GM06990 (cell line): Measurements from ENCODE around the gene DMTF1.
A peak's percentile ranks its signal among the peaks of the same experiment; 100 is the strongest.

Experiments used
- DNase-seq: peaks from one replicate; pipeline ENCODE4 v3.0.0-alpha.2; 2011; ENCODE audit not compliant: insufficient read length; ENCODE audit errors: extremely low read depth
- H3K27me3 ChIP-seq: replicated peaks from 2 replicates; pipeline ENCODE4 v1.6.0; 2011; ENCODE audit warnings: low read length; ENCODE audit not compliant: control insufficient read depth, insufficient read depth
- H3K36me3 ChIP-seq: 2 replicates; pipeline ENCODE4 v1.5.1; 2011; ENCODE audit warnings: low read length; ENCODE audit not compliant: control insufficient read depth, insufficient read depth
- H3K4me3 ChIP-seq: replicated peaks from 2 replicates; pipeline ENCODE4 v1.5.1; 2011; ENCODE audit warnings: low read depth, mild to moderate bottlenecking, control low read depth, low read length
- TF ChIP-seq, protein P1 (sequence below): IDR thresholded peaks from 2 replicates; pipeline ENCODE4 v1.5.1; 2011; ENCODE audit warnings: low read length, control low read depth, mild to moderate bottlenecking, inconsistent platforms; ENCODE audit not compliant: insufficient read depth, poor library complexity, severe bottlenecking

The DMTF1 gene

DNA sequence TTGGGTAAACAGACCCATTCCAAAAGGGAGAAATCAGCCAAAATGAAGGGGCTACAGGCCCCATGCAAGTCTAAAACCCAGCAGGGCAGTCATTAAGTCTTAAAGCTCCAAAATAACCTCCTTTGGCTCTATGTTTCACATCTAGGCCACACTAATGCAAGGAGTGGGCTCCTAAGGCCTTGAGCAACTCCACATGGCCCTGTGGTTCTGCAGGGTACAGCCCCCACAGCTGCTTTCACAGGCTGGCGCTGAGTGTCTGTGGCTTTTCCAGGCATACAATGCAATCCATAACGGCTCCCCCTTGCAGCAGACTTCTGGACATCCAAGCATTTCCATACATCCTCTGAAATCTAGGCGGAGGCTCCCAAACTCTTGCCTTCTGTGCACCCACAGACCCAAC is 58.3 kb downstream of the DMTF1 start:
- no peaks in the 10 kb centered on the region for H3K27me3 ChIP-seq
- no peak for DNase-seq
- H3K36me3 ChIP-seq: peaks cover 24% of the 10 kb centered on the region
- H3K4me3 ChIP-seq: no peak overlapping the region
- TF ChIP-seq, protein P1, sequence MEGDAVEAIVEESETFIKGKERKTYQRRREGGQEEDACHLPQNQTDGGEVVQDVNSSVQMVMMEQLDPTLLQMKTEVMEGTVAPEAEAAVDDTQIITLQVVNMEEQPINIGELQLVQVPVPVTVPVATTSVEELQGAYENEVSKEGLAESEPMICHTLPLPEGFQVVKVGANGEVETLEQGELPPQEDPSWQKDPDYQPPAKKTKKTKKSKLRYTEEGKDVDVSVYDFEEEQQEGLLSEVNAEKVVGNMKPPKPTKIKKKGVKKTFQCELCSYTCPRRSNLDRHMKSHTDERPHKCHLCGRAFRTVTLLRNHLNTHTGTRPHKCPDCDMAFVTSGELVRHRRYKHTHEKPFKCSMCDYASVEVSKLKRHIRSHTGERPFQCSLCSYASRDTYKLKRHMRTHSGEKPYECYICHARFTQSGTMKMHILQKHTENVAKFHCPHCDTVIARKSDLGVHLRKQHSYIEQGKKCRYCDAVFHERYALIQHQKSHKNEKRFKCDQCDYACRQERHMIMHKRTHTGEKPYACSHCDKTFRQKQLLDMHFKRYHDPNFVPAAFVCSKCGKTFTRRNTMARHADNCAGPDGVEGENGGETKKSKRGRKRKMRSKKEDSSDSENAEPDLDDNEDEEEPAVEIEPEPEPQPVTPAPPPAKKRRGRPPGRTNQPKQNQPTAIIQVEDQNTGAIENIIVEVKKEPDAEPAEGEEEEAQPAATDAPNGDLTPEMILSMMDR: no peak

DNA sequence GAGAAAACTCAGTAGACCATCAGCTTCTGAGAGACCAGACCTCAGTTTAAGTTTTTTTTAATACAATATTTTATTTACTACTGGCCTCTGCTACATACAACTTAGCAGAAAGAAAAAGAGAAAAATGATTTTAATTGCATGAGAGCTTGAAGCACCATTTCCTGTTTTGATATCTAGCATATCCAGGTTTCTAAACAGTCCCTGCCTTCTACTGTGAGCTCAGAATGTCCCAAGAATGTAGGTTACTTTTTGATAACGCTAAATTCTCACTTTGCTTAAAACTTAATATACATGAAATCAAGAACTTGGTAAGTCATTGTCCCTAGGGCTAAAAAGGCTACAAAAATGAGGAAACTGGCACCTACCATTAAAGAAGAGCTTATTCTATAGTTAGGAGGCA is 60.2 kb downstream of the DMTF1 start:
- peaks cover 18% of the 10 kb centered on the region for H3K36me3 ChIP-seq
- TF ChIP-seq, protein P1: no peak
- DNase-seq: no peak

DNA sequence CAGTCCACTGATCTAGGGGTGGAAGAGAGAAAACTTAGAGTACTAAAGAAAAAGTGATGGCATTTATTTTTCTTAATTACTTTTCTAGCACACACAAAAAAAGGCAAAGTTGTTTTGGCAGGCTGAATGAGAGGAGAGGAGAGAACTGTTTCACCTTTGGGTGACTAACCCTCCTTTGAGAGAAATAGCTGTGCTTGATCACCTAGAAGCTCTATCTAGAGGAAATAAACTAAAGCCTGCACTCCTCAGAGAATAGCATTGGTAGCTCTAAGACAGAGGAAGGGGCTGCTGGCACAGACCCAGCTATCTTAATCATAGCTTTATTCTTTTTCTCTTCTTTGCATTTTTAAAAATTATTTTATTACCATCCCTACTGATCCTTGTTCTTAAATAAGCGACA is 61.0 kb downstream of the DMTF1 start:
- peak overlapping the region; percentile 13; the same call in 1 of the 2 replicates for H3K4me3 ChIP-seq
- no peak for DNase-seq
- TF ChIP-seq, protein P1: no peak
- H3K36me3 ChIP-seq: peaks cover 15% of the 10 kb centered on the region
- no peaks in the 10 kb centered on the region for H3K27me3 ChIP-seq

More for the DNA sequence above, 60.2 kb downstream of the DMTF1 start:
- Histone ChIP-seq H3K27me3 (no peaks in the 10 kb centered on the region), H3K4me3 (peak overlapping the region; percentile 13; the same call in 1 of the 2 replicates)

DNA sequence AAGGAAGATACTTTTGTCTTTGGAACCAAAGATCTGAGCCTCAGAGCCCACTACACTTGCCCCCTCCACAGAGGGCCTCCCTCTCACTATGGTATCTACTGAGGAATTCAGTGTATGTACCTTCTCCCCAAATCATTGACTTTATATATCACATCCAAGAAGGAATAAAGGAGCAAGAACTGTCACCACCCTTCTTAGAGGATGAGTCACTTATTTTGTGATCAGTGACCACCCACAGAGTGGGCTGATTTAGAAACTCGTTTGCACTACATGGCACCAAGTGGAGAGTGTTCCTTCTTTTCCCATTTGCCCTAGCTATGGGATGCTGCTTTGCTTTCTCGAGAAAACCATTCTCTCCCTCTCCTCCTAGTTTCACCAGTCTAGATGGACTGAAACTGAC is 61.6 kb downstream of the DMTF1 start:
- TF ChIP-seq, protein P1: no peak
- DNase-seq: no peak
- 0 out of 2 replicates have a peak overlapping the region, but pooled peaks have one; percentile 1 for H3K4me3 ChIP-seq
- peaks cover 11% of the 10 kb centered on the region for H3K36me3 ChIP-seq
- no peaks in the 10 kb centered on the region for H3K27me3 ChIP-seq

DNA sequence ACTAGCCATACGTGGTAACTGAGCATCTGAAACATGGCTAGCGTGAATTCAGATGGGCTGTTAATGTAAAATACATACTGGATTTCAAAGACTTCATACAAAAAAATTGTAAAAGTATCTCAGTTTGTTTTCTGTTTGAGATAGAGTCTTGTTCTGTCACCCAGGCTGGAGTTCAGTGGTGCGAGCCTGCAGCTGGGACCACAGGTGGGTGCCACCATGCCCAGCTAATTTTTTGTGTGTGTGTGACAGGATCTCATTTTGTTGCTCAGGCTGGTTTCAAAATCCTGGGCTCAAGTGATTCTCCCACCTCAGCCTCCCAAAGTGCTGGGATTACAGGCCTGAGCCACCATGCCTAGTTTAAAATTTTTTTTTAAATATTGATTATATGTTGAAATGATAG is 62.8 kb downstream of the DMTF1 start:
- H3K4me3 ChIP-seq: peak overlapping the region; percentile 52
- peaks cover 10% of the 10 kb centered on the region for H3K36me3 ChIP-seq
- TF ChIP-seq, protein P1: no peak
- no peak for DNase-seq
- H3K27me3 ChIP-seq: no peaks in the 10 kb centered on the region
